Measurements from ENCODE around the gene TRAPPC13.

The TRAPPC13 gene

GRCh38 chr5:65646938-65647337 lies 22.1 kb downstream of the TRAPPC13 start:
- no peak for TF ChIP-seq CTCF (IDR thresholded peaks at IDR 0.05; ENCODE audit: borderline replicate concordance, control extremely low read depth, extremely low read depth, insufficient read depth, missing control alignments)
- in situ Hi-C loops (cut with MboI; ENCODE audit: low sequenced_read_pairs, unreplicated experiment), result no loop called here
- no peak for DNase-seq (ENCODE audit: low spot score)

DNA sequence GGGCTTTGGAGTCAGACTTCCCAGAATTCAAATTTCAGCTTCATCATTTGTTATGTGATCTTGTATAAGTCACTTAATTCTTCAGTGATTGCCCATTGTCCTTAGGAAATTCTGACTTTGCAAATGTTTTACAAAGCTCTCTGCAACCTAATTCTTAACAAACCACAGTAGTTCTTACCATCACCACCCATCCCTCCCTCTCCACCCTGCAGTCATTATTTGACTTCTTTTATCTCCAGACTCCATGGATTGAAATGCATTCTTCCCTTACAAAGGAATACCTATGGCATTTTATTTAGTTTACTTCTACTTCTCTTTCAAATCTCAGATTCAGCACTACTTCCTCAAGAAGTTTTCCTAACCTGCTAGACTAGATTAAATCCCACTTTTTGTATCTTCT lies 23.1 kb downstream of the TRAPPC13 start:
- in situ Hi-C loops (cut with MboI; ENCODE audit: low sequenced_read_pairs, unreplicated experiment), result no loop called here
- TF ChIP-seq CTCF (IDR thresholded peaks at IDR 0.05; ENCODE audit: borderline replicate concordance, control extremely low read depth, extremely low read depth, insufficient read depth, missing control alignments), result no peak
- no peak for DNase-seq (ENCODE audit: low spot score)

DNA sequence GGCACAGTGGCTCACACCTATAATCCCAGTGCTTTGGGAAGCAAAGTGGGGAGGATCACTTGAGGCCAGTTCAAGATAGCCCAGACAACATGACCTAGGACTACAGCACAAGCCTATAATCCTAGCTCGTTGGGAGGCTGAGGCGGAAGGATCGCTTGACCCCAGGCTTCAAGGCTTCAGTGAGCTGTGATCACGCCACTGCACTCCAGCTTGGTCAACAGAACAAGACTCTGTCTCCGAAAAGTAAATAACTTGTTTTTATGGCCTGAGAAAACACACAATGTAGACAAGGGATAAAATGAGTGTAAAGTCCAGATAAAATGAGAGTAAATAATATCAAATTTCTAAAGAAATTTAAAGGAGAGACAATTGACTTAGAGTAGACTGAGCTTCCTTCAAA lies 26.3 kb downstream of the TRAPPC13 start:
- TF ChIP-seq CTCF (IDR thresholded peaks at IDR 0.05; ENCODE audit: borderline replicate concordance, control extremely low read depth, extremely low read depth, insufficient read depth, missing control alignments), result no peak
- no peak for DNase-seq (ENCODE audit: low spot score)
- in situ Hi-C loops (cut with MboI; ENCODE audit: low sequenced_read_pairs, unreplicated experiment), result no loop called here

DNA sequence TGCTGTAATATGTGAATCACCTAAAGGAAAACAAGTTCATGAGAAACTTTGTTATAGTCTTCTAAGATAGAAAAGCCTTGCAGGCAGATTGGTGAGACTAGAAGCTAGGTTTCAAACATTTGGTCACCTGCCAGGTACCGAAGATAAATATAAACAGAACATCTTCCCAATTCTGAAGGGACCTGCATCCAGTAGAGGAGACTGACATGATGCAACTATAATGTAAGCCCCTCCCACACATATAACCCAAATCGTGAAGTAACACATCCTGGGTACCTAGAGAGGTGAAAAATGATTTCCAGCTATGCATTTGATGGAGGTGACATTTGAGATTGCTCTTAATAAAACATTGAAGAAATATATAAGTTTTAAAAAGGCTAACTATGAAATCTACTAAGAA lies 29.9 kb downstream of the TRAPPC13 start:
- in situ Hi-C loops (cut with MboI; ENCODE audit: low sequenced_read_pairs, unreplicated experiment), result no loop called here
- TF ChIP-seq CTCF (IDR thresholded peaks at IDR 0.05; ENCODE audit: borderline replicate concordance, control extremely low read depth, extremely low read depth, insufficient read depth, missing control alignments), result no peak
- no peak for DNase-seq (ENCODE audit: low spot score)

DNA sequence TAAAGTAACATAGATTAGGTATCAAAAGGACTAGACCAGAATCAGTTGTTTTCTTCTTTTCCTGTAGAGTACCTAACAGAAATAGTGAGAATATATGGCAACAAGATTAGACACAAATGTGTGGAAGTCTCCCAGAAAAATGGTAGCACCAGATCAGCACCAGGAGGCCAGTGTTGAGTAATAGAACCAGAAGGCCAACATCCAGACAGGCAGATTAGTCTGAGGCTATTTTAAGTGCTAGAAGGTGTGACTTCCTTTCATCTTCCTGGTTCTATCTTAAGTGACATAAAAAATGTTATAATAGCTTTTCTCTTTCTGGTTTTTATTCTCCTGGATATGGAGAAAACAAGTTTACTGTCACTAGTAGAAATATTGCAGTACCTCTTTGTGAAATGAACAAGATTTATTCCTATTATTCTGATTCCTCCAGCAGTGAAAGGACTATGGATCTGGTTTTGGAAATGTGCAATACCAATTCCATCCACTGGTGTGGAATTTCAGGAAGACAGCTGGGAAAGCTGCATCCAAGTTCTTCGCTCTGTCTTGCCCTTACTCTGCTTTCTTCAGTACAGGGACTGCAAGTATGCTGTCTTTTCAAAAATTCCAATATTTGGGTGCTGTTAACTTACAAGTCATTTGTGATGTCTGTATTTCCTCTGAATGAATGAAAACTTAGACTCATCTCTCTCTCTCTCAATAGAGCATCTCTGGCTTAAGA lies 39.1 kb downstream of the TRAPPC13 start:
- in situ Hi-C loops (cut with MboI; ENCODE audit: low sequenced_read_pairs, unreplicated experiment), result no loop called here
- DNase-seq (ENCODE audit: low spot score), result no peak
- TF ChIP-seq CTCF (IDR thresholded peaks at IDR 0.05; ENCODE audit: borderline replicate concordance, control extremely low read depth, extremely low read depth, insufficient read depth, missing control alignments), result no peak

- DNase-seq (ENCODE audit: low spot score), result no peak
- in situ Hi-C loops (cut with MboI; ENCODE audit: low sequenced_read_pairs, unreplicated experiment), result no loop called here
Measured at GRCh38 chr5:65668696-65669095, 43.9 kb downstream of the TRAPPC13 start.

More at GRCh38 chr5:65668696-65669095, 43.9 kb downstream of the TRAPPC13 start:
- TF ChIP-seq CTCF (IDR thresholded peaks at IDR 0.05; ENCODE audit: borderline replicate concordance, control extremely low read depth, extremely low read depth, insufficient read depth, missing control alignments), result no peak
